GM12874 (cell line): ENCODE results near the gene SGPP1.

Experiments
- CTCF ChIP-seq: IDR thresholded peaks from 2 replicates; pipeline ENCODE4 v1.5.1; 2011; ENCODE audit warnings: low read depth, mild to moderate bottlenecking, control low read depth, low read length, moderate library complexity; ENCODE audit not compliant: insufficient read depth

Gene SGPP1

GRCh38 chr14:63685401-63685800 is 42.5 kb downstream of the SGPP1 start:
- TF ChIP-seq CTCF: no peak

GRCh38 chr14:63682727-63683593 is 44.9 kb downstream of the SGPP1 start:
- TF ChIP-seq CTCF: no peak

- TF ChIP-seq CTCF: no peak
Observed at GRCh38 chr14:63678536-63678935, 49.3 kb downstream of the SGPP1 start.

- no peak for TF ChIP-seq CTCF
Observed at GRCh38 chr14:63677891-63678379, 49.9 kb downstream of the SGPP1 start.

- no peak for TF ChIP-seq CTCF
Observed at GRCh38 chr14:63676615-63677014, 51.2 kb downstream of the SGPP1 start.

- TF ChIP-seq CTCF: no peak
Observed at GRCh38 chr14:63673886-63674497, 53.9 kb downstream of the SGPP1 start.

- TF ChIP-seq CTCF: no peak
Observed at GRCh38 chr14:63673255-63673654, 54.6 kb downstream of the SGPP1 start.
